ENCODE measurements around the gene CARS1.

The CARS1 gene

GRCh38 chr11:3007404-3008010 lies 49.7 kb downstream of the CARS1 start:
- no peak for DNase-seq

GRCh38 chr11:3006505-3007260 lies 50.5 kb downstream of the CARS1 start:
- DNase-seq, result no peak

GRCh38 chr11:3004481-3004880 lies 52.7 kb downstream of the CARS1 start:
- DNase-seq, result no peak

- DNase-seq, result no peak
Measured at GRCh38 chr11:3003396-3004231, 53.6 kb downstream of the CARS1 start.

GRCh38 chr11:3002871-3003270 lies 54.4 kb downstream of the CARS1 start:
- DNase-seq, result no peak

GRCh38 chr11:3002351-3002861 lies 54.8 kb downstream of the CARS1 start:
- DNase-seq, result no peak

- no peak for DNase-seq
Measured at GRCh38 chr11:3001496-3001895, 55.7 kb downstream of the CARS1 start.

- DNase-seq, result peak; percentile 16
Measured at GRCh38 chr11:3000032-3000961, 56.9 kb downstream of the CARS1 start.

GRCh38 chr11:2999464-2999998 lies 57.7 kb downstream of the CARS1 start:
- no peak for DNase-seq

GRCh38 chr11:2998073-2998850 lies 59.0 kb downstream of the CARS1 start:
- peak; percentile 21 for DNase-seq

GRCh38 chr11:2997406-2997805 lies 59.8 kb downstream of the CARS1 start:
- DNase-seq, result no peak

- no peak for DNase-seq
Measured at GRCh38 chr11:2996976-2997375, 60.2 kb downstream of the CARS1 start.

GRCh38 chr11:2995893-2996554 lies 61.2 kb downstream of the CARS1 start:
- no peak for DNase-seq

- DNase-seq, result no peak
Measured at GRCh38 chr11:2995031-2995561, 62.1 kb downstream of the CARS1 start.

GRCh38 chr11:2994336-2994730 lies 62.9 kb downstream of the CARS1 start:
- DNase-seq, result no peak

- no peak for DNase-seq
Measured at GRCh38 chr11:2992997-2993325, 64.3 kb downstream of the CARS1 start.

GRCh38 chr11:2992234-2992996 lies 64.8 kb downstream of the CARS1 start, which contains the start of gene NAP1L4:
Gene NAP1L4, minus strand, starts transcription at chr11:2992329. Its CDS starts 13,109 bp downstream, at chr11:2979220.
- peak; percentile 88 for DNase-seq

GRCh38 chr11:2991452-2992233 lies 65.6 kb downstream of the CARS1 start:
- no peak for DNase-seq

All from NCI-H2171 treated with DMSO at 0.1 percent for 48 hours (cell line).